Measurements from ENCODE around the gene PTGDS.

DNA sequence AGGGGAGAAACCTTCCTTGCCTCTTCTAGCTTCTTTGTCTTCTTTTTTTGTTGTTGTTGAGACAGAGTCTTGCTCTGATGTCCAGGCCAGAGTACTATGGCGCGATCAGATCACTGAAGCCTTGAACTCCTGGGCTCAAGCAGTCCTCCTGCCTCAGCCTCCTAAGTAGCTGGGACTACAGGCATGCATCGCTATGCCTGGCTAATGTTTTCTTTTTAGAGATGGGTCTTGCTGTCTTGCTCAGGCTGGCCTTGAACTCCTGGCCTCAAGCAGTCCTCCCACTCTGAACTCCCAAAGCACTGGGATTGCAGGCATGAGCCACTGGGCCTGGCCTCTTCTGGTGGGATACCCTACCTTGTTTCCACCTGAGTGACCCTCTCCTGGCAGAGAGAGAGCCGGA lies 11.6 kb downstream of the PTGDS start:
- TF ChIP-seq POLR2A (IDR thresholded peaks at IDR 0.05; ENCODE audit: low read length), result no peak
- TF ChIP-seq GATA1 (IDR thresholded peaks at IDR 0.05; ENCODE audit: low read depth, low read length), result no peak

All from erythroblast (primary cell).